Measurements from ENCODE around the gene CTBP2.
"Not testable (repeated sequence)": the region's sequence is repeated elsewhere in the genome, so short reads cannot be mapped to it uniquely, and the experiment has no call there.

CTBP2 gene

DNA sequence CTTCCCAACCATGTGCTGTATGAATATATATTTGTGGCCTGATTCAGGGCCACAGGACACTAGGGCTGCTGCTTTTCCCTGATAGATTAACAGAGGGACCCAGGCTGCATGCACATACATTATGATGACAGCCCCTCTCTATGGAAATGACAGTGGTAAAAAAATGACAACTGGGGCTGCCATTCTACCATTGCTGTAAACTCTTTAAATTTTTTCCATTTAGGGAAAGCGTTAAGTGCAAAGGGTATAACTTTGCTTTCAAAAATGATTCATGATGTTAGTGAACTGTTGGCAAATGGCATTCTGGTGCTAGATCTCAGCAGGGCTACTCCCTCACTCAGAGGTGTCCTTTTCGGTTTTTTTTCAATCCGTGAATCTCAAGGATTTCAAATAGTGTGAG is 4.2 kb downstream of the CTBP2 start:
- Histone ChIP-seq H3K4me3 (ENCODE audit: low read length) (peak overlapping the region; percentile 59), H3K36me3 (ENCODE audit: insufficient read depth, low read length) (peaks cover 3% of the 10 kb centered on the region), H3K27me3 (ENCODE audit: control insufficient read depth, insufficient read depth, low read length) (no peaks in the 10 kb centered on the region), H3K9ac (ENCODE audit: low read depth, low read length) (peak overlapping the region; percentile 95), H3K4me2 (ENCODE audit: low read length) (peak overlapping the region; percentile 91), H3K4me1 (ENCODE audit: control insufficient read depth, insufficient read depth, low read length) (peaks cover 56% of the 10 kb centered on the region), H3K9me3 (replicated peaks; ENCODE audit: low read length) (no peaks in the 10 kb centered on the region)

DNA sequence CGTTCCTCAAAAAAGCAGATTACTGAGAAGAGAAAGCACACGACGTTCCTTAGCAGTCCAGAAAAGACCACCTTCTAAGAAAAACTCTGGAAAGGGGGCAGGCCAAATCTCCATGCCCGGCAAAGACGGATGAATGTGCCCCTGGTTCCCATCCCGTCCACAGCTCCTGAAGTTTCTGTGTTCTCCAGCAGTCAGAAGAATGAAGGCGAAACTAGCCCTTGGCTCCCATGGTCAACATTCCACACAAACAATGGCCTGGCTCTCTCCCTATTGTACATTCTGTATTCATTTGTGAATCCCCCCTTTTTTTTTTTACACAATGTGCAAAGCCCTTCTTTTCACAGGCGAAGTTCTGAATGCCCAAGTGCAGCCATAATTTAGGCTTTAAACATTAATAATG is 5.3 kb downstream of the CTBP2 start:
- Histone ChIP-seq H3K4me3 (ENCODE audit: low read length) (peak overlapping the region; percentile 59), H3K4me2 (ENCODE audit: low read length) (peak overlapping the region; percentile 91), H3K4me1 (ENCODE audit: control insufficient read depth, insufficient read depth, low read length) (peaks cover 59% of the 10 kb centered on the region), H3K36me3 (ENCODE audit: insufficient read depth, low read length) (peaks cover 7% of the 10 kb centered on the region), H3K27me3 (ENCODE audit: control insufficient read depth, insufficient read depth, low read length) (no peaks in the 10 kb centered on the region), H3K9me3 (replicated peaks; ENCODE audit: low read length) (no peaks in the 10 kb centered on the region), H3K9ac (ENCODE audit: low read depth, low read length) (peak overlapping the region; percentile 95)

- H3K4me1 ChIP-seq (ENCODE audit: control insufficient read depth, insufficient read depth, low read length), result peaks cover 64% of the 10 kb centered on the region
- peak overlapping the region; percentile 59 for H3K4me3 ChIP-seq (ENCODE audit: low read length)
- no peaks in the 10 kb centered on the region for H3K9me3 ChIP-seq (replicated peaks; ENCODE audit: low read length)
- H3K27me3 ChIP-seq (ENCODE audit: control insufficient read depth, insufficient read depth, low read length), result no peaks in the 10 kb centered on the region
- peak overlapping the region; percentile 95 for H3K9ac ChIP-seq (ENCODE audit: low read depth, low read length)
- peak overlapping the region; percentile 91 for H3K4me2 ChIP-seq (ENCODE audit: low read length)
- peaks cover 12% of the 10 kb centered on the region for H3K36me3 ChIP-seq (ENCODE audit: insufficient read depth, low read length)
These were observed 5.8 kb downstream of the CTBP2 start for GRCh38 chr10:125154529-125154928.

DNA sequence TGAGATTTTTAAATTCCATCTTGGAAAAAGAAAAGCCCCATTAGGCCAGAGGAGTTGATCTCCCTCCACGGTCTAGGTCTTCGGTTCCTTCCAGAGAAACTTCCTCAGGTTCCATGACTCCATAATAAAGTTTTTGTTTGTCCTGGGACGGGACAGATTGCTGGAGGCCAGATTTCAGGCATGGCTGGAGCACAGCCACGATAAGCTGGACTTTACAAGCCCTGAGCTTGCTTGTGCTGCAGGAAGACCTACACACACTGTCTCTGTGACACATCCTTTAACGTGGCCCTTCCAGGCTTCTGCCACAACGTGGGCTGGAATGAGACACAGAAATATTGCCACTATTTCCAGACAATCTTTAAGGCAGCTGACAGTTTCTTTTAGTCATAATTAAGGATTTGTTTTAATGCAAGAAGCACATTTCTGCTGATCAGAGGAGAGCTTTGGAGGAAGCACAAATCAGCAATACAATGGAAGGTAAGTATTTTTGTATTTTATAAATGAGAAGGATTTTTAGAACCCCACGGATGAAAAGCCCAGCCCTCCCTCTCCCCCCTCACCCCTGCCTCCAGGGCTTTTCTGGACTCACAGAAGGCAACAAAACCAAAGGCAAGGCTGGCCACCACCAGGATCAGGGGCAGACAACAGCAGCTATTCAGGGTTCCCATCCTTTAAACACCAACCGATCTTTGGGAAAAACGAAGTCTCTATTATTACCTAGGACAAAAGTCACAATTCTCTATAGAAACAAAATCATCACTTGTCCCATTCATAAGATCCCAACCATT is 6.5 kb downstream of the CTBP2 start:
- Histone ChIP-seq H3K27me3 (ENCODE audit: control insufficient read depth, insufficient read depth, low read length) (no peaks in the 10 kb centered on the region), H3K9me3 (replicated peaks; ENCODE audit: low read length) (no peaks in the 10 kb centered on the region), H3K36me3 (ENCODE audit: insufficient read depth, low read length) (peaks cover 14% of the 10 kb centered on the region), H3K9ac (ENCODE audit: low read depth, low read length) (peak overlapping the region; percentile 95), H3K4me1 (ENCODE audit: control insufficient read depth, insufficient read depth, low read length) (peaks cover 71% of the 10 kb centered on the region), H3K4me3 (ENCODE audit: low read length) (peak overlapping the region; percentile 9), H3K4me2 (ENCODE audit: low read length) (peak overlapping the region; percentile 91)

- Histone ChIP-seq H3K4me1 (ENCODE audit: control insufficient read depth, insufficient read depth, low read length) (peaks cover 81% of the 10 kb centered on the region), H3K27me3 (ENCODE audit: control insufficient read depth, insufficient read depth, low read length) (no peaks in the 10 kb centered on the region), H3K36me3 (ENCODE audit: insufficient read depth, low read length) (peaks cover 19% of the 10 kb centered on the region), H3K4me2 (ENCODE audit: low read length) (peak overlapping the region; percentile 91), H3K9ac (ENCODE audit: low read depth, low read length) (peak overlapping the region; percentile 95), H3K9me3 (replicated peaks; ENCODE audit: low read length) (no peaks in the 10 kb centered on the region), H3K4me3 (ENCODE audit: low read length) (peak overlapping the region; percentile 29)
These were observed 7.7 kb downstream of the CTBP2 start for GRCh38 chr10:125152450-125153368.

DNA sequence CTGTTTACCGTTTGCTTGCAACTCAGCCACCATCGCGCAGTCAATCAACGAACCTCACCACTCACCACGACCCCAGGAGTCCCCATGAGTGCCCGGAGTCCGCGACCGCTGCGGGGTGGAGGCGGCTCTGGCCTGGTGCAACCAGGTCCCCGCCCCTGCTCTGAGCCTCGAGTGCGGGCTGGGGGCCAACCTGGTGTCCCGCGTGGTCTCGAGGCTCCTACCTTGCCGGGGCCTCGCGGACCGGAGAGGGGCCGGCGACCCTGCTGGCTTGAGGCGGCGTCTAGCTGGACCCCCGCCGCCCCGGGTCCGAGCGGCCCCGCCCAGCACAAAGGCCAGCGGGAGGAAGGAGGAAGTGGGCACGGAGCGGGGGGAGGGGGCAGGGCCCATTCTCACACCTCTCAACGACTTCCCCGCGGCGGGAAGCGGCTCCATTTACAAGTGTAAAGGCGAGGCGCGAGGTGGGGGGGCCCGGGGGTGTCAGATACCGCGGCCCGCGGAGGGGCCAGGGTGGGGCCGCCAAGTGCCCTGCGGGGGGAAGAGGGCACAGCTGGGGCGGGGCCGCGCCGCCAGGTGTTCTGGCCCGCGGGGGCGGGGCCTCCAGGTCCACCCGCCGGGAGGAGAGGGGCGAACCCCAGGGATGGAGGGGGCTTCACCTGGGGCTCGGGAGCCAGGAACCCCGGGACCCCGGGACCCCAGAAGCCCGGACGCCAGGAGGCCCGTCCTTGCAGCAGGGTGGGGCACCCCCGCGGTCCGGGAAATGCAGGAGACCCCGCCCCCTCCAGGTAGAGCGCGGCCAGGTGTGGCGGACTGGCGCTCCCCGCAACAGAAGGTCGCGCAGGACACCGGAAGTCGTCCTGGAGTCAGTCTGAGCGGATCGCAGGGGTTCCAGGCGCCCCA is 8.6 kb downstream of the CTBP2 start:
- H3K4me2 ChIP-seq (ENCODE audit: low read length), result no peak overlapping the region
- no peaks in the 10 kb centered on the region for H3K9me3 ChIP-seq (replicated peaks; ENCODE audit: low read length)
- no peak overlapping the region for H3K4me3 ChIP-seq (ENCODE audit: low read length)
- peaks cover 81% of the 10 kb centered on the region for H3K4me1 ChIP-seq (ENCODE audit: control insufficient read depth, insufficient read depth, low read length)
- H3K27me3 ChIP-seq (ENCODE audit: control insufficient read depth, insufficient read depth, low read length), result no peaks in the 10 kb centered on the region
- H3K9ac ChIP-seq (ENCODE audit: low read depth, low read length), result peak overlapping the region; percentile 95
- peaks cover 19% of the 10 kb centered on the region for H3K36me3 ChIP-seq (ENCODE audit: insufficient read depth, low read length)

DNA sequence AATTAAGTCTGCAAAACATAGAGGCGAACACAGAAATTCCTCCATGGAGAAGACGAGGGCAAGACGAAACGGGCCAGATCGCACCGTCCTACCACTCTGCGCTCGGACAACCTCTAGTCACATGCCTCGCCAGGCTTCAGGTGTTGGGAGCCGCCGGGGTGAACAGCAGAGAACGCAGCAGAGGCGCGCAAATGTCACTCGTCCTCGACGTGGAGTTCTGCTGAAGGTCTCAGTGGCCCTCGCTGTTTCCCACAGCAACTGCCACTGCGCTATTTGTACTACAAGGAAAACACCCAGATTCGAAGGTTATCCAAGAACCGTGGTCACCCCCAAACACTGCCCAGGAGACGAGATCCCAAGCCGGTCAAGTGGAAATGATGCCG is 9.2 kb downstream of the CTBP2 start:
- peaks cover 79% of the 10 kb centered on the region for H3K4me1 ChIP-seq (ENCODE audit: control insufficient read depth, insufficient read depth, low read length)
- H3K36me3 ChIP-seq (ENCODE audit: insufficient read depth, low read length), result peaks cover 19% of the 10 kb centered on the region
- H3K9me3 ChIP-seq (replicated peaks; ENCODE audit: low read length), result no peaks in the 10 kb centered on the region
- H3K4me2 ChIP-seq (ENCODE audit: low read length), result no peak overlapping the region
- H3K4me3 ChIP-seq (ENCODE audit: low read length), result no peak overlapping the region
- H3K27me3 ChIP-seq (ENCODE audit: control insufficient read depth, insufficient read depth, low read length), result no peaks in the 10 kb centered on the region
- no peak overlapping the region for H3K9ac ChIP-seq (ENCODE audit: low read depth, low read length)

DNA sequence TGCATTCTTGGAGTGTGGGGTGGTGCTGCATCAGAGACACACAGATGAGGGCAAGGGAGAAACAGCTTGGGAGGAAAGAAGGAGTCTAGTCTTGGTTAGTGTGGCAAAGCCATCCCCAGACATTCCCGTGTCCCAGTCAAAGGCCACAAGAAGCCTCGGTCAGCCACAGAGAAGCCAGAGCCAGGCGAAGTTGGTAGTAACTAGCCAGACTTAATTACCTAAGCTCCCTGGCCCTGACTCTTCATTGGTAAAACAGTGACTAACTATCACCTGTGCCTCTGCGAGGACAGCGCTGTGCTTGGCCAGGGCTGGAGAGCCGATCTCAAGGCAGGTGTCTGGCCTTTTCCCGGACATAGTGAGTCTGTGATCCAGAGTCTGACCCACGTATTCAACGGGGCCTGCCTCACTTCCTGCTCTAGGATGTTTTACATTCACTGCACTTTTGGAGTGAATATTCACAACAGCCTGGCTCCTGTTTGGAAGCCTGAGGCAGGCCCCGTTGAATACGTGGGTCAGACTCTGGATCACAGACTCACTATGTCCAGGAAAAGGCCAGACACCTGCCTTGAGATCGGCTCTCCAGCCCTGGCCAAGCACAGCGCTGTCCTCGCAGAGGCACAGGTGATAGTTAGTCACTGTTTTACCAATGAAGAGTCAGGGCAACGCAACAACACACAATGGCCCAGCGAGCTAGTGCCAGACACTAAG is 9.8 kb downstream of the CTBP2 start:
- Histone ChIP-seq H3K4me1 (ENCODE audit: control insufficient read depth, insufficient read depth, low read length) (peaks cover 73% of the 10 kb centered on the region), H3K36me3 (ENCODE audit: insufficient read depth, low read length) (peaks cover 19% of the 10 kb centered on the region)
- H3K9ac ChIP-seq (ENCODE audit: low read depth, low read length); H3K4me2 ChIP-seq (ENCODE audit: low read length); H3K4me3 ChIP-seq (ENCODE audit: low read length); H3K9me3 ChIP-seq (replicated peaks; ENCODE audit: low read length); H3K27me3 ChIP-seq (ENCODE audit: control insufficient read depth, insufficient read depth, low read length): not testable (repeated sequence)

- Histone ChIP-seq H3K27me3 (ENCODE audit: control insufficient read depth, insufficient read depth, low read length) (no peaks in the 10 kb centered on the region), H3K4me2 (ENCODE audit: low read length) (peak overlapping the region; percentile 19), H3K9me3 (replicated peaks; ENCODE audit: low read length) (no peaks in the 10 kb centered on the region), H3K36me3 (ENCODE audit: insufficient read depth, low read length) (peaks cover 19% of the 10 kb centered on the region), H3K4me1 (ENCODE audit: control insufficient read depth, insufficient read depth, low read length) (peaks cover 73% of the 10 kb centered on the region), H3K4me3 (ENCODE audit: low read length) (no peak overlapping the region), H3K9ac (ENCODE audit: low read depth, low read length) (no peak overlapping the region)
These were observed 10.7 kb downstream of the CTBP2 start for GRCh38 chr10:125149680-125150047.

GRCh38 chr10:125149036-125149679 is 11.2 kb downstream of the CTBP2 start:
- H3K4me1 ChIP-seq (ENCODE audit: control insufficient read depth, insufficient read depth, low read length), result peaks cover 71% of the 10 kb centered on the region
- peak overlapping the region; percentile 19 for H3K4me2 ChIP-seq (ENCODE audit: low read length)
- H3K9ac ChIP-seq (ENCODE audit: low read depth, low read length), result peak overlapping the region; percentile 66
- H3K4me3 ChIP-seq (ENCODE audit: low read length), result no peak overlapping the region
- H3K36me3 ChIP-seq (ENCODE audit: insufficient read depth, low read length), result peaks cover 19% of the 10 kb centered on the region
- no peaks in the 10 kb centered on the region for H3K27me3 ChIP-seq (ENCODE audit: control insufficient read depth, insufficient read depth, low read length)
- H3K9me3 ChIP-seq (replicated peaks; ENCODE audit: low read length), result no peaks in the 10 kb centered on the region
